Mesodermal cell (in vitro differentiated cells): ENCODE data around the gene OSBPL6.
A peak's percentile ranks its signal among the peaks of the same experiment; 100 is the strongest.
"Not testable (repeated sequence)": the region's sequence is repeated elsewhere in the genome, so short reads cannot be mapped to it uniquely, and the experiment has no call there.

Experiments used
- H3K27ac ChIP-seq: 2 replicates; pipeline ENCODE4 v1.7.0; 2013; ENCODE audit warnings: mild to moderate bottlenecking, low read depth, low read length, moderate library complexity; ENCODE audit not compliant: severe bottlenecking
- H3K36me3 ChIP-seq: 2 replicates; pipeline ENCODE4 v1.7.1; 2013; ENCODE audit warnings: mild to moderate bottlenecking, low read length, moderate library complexity; ENCODE audit not compliant: control insufficient read depth, insufficient read depth
- H3K4me1 ChIP-seq: one replicate; pipeline ENCODE4 v1.7.1; 2013; ENCODE audit warnings: mild to moderate bottlenecking, low read length; ENCODE audit not compliant: insufficient read depth, control insufficient read depth, poor library complexity, severe bottlenecking
- H3K4me3 ChIP-seq: 2 replicates; pipeline ENCODE4 v1.7.0; 2013; ENCODE audit warnings: low read length, control low read depth, mild to moderate bottlenecking; ENCODE audit not compliant: insufficient read depth, poor library complexity, severe bottlenecking; ENCODE audit errors: extremely low read depth
- H3K9me3 ChIP-seq: 2 replicates; pipeline ENCODE4 v1.7.1; 2013; ENCODE audit warnings: mild to moderate bottlenecking, low read length, moderate library complexity; ENCODE audit not compliant: control insufficient read depth
- WGBS, 2 experiments: methylation state at CpG; one replicate each; pipeline ENCODE4 v1.1.5; 2013; ENCODE audit warnings: missing lambda C conversion rate in 2 of 2; ENCODE audit not compliant: insufficient coverage in 2 of 2; 5-methylcytosine and 5-hydroxymethylcytosine counted together

OSBPL6 gene

DNA sequence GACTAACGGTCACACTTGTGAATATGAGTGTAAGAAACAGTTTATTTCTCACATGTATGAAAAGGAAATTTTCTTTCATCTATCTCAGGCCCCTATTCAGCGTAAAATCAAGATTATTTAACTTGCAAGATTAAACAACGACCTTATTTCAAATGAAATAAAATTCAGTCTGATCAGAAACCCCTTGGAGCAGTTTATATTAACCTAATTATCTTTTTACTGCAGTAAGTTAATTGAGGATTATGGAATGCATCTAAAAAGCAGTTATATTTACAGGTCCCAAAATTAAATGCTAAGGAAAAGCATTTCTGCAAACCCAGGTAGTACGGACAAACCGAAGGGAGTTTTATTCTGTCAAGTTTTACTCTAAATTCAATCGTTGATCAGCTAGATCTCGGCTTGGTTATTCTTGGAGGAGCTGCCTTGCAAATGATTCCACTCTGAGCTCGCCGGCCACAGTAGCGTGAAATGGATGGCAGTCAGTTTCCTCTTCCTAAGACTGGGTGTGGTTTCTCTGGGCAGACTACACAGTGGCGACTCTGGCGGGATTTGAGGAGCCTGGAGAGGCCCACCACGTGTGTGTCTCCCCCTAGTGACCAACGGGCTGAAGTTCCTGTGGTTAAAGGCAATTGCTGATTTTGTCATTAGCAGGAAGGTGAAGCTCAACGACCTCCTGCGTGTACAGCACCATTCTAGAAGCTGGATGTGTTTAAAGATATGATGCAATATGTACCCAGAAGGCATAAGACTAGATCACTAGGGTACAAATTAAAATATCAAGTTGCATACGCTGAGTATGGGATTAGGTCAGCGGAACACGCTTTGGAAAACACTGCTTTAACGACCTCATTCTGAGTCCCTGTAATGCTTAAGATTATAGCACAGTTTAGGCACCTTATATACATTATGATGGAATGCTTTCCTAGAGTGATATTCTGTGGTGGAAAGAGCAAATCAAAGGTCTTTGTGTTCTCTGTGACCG, 220.2 kb downstream of the OSBPL6 start:
- no peaks in the 10 kb centered on the region for H3K9me3 ChIP-seq
- 8 to 29% methylated on average over 14 to 15 of the region's 21 CpGs for WGBS, 2 experiments
- H3K36me3 ChIP-seq, result peaks cover 2% of the 10 kb centered on the region
- H3K4me1 ChIP-seq, result no peaks in the 10 kb centered on the region
- peak overlapping the region; percentile 56 for H3K4me3 ChIP-seq
- H3K27ac ChIP-seq, result peak overlapping the region; percentile 91

DNA sequence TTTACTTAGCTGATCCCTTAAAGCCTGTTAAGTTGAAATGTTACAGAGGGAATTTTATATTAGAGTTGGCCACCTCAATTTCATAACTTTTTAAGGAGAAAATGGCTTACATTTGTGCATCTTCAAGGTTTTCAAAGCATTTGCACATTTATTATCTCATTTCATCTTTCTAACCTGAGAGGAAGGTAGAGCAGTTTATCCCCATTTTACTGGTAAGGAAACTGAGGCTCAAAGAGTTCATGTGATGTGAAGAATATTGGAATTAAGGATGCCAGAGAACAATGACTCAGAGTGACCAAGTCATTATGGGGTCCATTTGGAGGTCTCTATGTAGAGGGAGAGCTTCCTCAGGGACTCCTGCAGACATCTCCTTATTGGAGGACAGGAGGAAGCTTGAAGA, 221.7 kb downstream of the OSBPL6 start:
- H3K4me3 ChIP-seq, result no peak overlapping the region
- no peaks in the 10 kb centered on the region for H3K9me3 ChIP-seq
- no peak overlapping the region for H3K27ac ChIP-seq
- peaks cover 10% of the 10 kb centered on the region for H3K36me3 ChIP-seq
- H3K4me1 ChIP-seq, result no peaks in the 10 kb centered on the region

DNA sequence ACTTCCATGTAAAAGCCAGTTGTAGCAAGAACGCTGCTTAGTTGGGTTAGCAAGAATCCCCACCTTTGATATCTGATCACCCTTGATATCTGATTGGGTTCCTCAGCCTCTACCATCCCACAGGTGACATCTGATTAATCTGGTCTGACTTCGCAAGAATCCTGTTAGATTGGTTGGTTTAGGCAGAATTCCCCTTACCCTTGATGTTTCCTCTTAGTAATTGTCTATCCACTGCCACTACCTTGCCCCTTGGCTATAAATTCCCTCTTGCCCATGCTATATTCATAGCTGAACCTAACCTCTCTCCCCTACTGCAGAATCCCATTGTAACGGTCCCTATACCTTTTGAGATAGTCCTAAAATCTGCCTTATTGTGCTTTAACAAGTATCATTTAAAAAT, 223.6 kb downstream of the OSBPL6 start:
- Histone ChIP-seq H3K4me1 (no peaks in the 10 kb centered on the region), H3K9me3 (no peaks in the 10 kb centered on the region), H3K27ac (no peak overlapping the region), H3K36me3 (peaks cover 15% of the 10 kb centered on the region), H3K4me3 (no peak overlapping the region)
- 88 to 100% methylated on average over 1 to 2 of the region's 3 CpGs for WGBS, 2 experiments

DNA sequence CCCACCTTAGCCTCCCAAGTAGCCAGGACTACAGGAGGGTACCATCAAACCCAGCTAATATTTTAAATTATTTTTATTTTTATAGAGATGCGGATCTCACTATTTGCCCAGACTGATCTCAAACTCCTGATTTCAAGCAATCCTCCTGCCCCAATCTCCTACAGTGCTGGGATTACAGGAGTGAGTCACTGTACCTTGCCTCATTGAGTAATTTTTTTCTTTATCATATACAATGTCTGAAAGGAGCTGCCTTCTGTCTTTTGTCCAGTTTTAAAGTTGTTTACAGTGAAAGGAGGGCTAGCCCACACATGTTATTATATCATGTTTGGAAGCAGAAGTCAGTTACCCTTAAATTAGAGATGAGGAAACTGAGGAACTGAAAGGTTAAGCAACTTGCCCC, 224.1 kb downstream of the OSBPL6 start:
- H3K4me3 ChIP-seq, result no peak overlapping the region
- H3K27ac ChIP-seq, result no peak overlapping the region
- peaks cover 20% of the 10 kb centered on the region for H3K36me3 ChIP-seq
- no peaks in the 10 kb centered on the region for H3K9me3 ChIP-seq
- no peaks in the 10 kb centered on the region for H3K4me1 ChIP-seq
- WGBS, 2 experiments, result no CpG with 5 or more reads among the region's 1 CpG

DNA sequence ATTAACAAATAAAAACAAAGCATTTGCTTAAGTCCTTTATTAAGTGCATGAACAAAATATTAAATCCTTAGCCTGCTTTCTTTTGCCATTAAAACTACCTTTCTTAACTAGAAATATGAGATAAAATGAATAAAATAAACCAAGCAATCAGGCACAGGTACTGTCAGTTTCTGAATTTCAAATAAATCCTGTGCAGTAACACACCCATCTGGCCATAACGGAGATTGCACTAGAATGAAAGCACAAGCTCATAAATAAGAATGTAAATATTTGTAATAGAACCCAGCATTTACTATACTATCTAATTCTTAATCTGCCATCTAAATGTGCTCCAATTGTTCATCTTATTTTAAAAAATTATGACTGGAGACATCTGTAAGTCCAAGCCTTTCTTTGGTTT, 224.8 kb downstream of the OSBPL6 start:
- WGBS, 2 experiments, result no CpG with 5 or more reads among the region's 1 CpG
- Histone ChIP-seq H3K36me3 (peaks cover 23% of the 10 kb centered on the region), H3K9me3 (no peaks in the 10 kb centered on the region), H3K27ac (no peak overlapping the region), H3K4me1 (no peaks in the 10 kb centered on the region), H3K4me3 (no peak overlapping the region)

DNA sequence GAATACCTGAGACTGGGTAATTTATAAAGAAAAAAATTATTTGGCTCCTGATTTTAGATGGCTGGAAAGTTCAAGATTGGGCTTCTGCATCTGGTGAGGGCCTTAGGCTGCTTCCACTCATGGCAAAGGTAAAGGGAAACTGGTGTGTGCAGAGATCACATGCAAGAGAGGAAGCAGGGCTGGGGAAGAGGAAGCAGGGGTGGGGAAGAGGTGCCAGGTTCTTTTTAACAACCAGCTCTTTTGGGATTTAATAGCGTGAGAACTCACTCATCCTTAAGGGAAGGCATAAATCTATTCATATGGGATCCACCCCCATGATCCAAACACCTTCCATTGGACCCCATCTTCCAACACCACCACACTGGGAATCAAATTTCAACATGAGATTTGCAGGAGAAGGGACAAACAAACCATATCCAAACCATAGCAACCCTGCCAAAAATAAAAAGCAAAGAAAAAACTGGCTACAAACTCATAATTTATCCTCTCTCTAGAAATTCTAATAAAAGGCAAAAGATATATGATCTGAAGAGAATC, 226.2 kb downstream of the OSBPL6 start:
- Histone ChIP-seq H3K27ac (no peak overlapping the region), H3K36me3 (peaks cover 27% of the 10 kb centered on the region), H3K4me3 (no peak overlapping the region), H3K9me3 (peaks cover 6% of the 10 kb centered on the region), H3K4me1 (no peaks in the 10 kb centered on the region)
- no CpG with 5 or more reads among the region's 1 CpG for WGBS, 2 experiments

DNA sequence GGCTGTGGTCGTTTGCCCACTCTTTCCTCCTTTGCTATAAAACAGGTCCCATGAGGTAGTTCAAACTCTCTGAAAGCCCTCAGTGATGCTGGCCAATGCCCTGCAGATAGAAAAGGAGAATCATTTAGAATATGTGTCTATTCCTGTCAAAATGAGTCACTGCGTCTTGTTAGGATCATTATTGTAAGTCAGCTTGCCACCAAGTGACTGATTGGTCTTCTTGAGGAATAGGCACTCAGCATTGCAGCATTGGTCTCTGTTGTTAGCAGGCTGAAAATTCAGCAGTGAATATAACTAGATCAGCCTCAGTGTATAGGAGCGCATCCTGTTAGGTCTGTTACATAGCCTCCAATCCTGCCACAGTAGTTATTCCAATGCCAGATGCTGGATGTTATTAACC, 227.8 kb downstream of the OSBPL6 start:
- peaks cover 40% of the 10 kb centered on the region for H3K36me3 ChIP-seq
- H3K4me3 ChIP-seq, result no peak overlapping the region
- 100% methylated on average over 1 to 2 of the region's 3 CpGs for WGBS, 2 experiments
- H3K27ac ChIP-seq, result no peak overlapping the region
- no peaks in the 10 kb centered on the region for H3K4me1 ChIP-seq
- peaks cover 6% of the 10 kb centered on the region for H3K9me3 ChIP-seq

DNA sequence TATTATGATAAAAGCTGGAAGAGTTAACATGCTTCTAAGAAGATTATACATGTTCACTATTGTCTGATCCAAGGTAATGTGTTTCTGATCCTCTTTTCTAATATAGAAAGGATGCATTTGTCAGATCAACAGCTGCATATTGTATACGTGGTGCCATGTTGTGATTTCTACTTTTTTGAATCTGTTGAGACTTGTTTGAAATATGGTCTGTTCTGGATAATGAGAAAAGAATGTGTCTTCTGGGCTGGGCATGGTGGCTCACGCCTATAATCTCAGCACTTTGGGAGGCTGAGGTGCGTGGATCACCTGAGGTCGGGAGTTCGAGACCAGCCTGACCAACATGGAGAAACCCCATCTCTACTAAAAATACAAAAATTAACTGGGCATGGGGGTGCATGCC, 229.4 kb downstream of the OSBPL6 start:
- 92 to 100% methylated on average over 1 to 2 of the region's 5 CpGs for WGBS, 2 experiments
- not testable (repeated sequence) for H3K4me3 ChIP-seq, H3K9me3 ChIP-seq, H3K27ac ChIP-seq, H3K4me1 ChIP-seq
- peaks cover 57% of the 10 kb centered on the region for H3K36me3 ChIP-seq

DNA sequence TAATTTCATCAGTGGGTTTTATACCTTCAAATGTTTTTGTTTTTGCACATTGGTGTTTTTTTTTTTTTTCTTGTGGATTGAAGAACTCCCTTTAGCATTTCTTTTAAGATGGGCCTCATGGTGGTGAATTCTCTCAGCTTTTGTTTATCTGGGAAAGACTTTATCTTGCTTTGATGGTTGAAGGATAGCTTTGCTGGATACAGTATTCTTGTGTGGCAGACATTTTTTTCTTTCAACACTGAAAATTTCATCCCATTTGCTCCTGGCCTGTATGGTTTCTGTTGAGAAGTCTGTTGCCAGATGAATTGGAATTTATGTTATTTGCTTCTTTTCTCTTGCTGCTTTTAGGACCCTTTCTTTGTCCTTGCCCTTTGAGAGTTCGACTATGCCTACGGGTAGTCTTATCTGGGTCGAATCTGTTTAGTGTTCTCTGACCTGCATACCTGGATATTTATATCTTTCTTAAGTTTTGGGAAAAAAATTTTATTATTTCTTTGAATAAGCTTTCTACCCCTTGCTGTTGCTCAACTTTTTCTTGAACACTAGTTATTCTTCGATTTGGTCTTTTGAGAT, 231.0 kb downstream of the OSBPL6 start:
- Histone ChIP-seq H3K9me3 (peaks cover 6% of the 10 kb centered on the region), H3K36me3 (peaks cover 68% of the 10 kb centered on the region), H3K4me3 (no peak overlapping the region), H3K4me1 (no peaks in the 10 kb centered on the region), H3K27ac (no peak overlapping the region)
- no CpG with 5 or more reads among the region's 4 CpGs for WGBS, 2 experiments

DNA sequence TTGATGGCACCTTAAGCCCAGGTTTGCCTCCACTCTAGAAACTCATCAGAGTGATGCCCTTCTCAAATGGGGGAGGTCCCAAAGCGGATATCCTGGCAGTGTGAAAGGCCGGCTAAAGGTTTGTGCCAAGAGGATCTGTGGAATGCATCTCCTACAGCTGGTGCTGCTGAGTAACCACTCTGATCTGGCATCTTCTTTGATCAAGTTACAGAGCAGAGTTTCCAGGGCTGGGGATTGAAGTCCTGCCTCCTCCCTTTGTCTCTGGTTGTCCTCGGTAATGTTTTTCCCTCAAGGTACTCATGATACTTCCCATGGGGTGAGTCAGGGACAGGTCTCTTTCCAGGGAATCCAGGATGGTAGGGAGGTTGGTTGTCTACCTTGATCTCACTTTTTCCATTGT, 232.1 kb downstream of the OSBPL6 start:
- H3K4me3 ChIP-seq, result no peak overlapping the region
- H3K4me1 ChIP-seq, result no peaks in the 10 kb centered on the region
- H3K9me3 ChIP-seq, result peaks cover 6% of the 10 kb centered on the region
- H3K27ac ChIP-seq, result no peak overlapping the region
- WGBS, 2 experiments, result 96 to 100% methylated on average over 1 to 2 of the region's 3 CpGs
- peaks cover 68% of the 10 kb centered on the region for H3K36me3 ChIP-seq

DNA sequence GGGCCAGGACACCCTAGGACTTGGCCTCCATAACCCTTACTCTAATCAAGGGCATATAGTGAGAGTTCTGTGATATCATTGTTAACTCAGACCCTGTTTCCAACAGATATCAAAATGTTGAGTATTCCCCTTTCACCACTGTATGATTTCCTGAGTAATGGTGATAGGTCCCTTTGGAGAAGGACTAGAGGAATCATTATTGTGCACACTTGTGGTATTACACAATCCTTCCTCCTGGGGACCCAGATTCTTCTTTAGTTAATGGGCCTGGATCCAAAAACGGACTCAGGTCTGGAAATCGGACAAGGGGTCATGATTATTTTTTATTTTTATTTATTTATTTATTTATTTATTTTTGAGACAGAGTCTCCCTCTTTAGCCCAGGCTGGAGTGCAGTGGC, 233.1 kb downstream of the OSBPL6 start:
- Histone ChIP-seq H3K9me3 (peaks cover 6% of the 10 kb centered on the region), H3K4me3 (no peak overlapping the region), H3K27ac (no peak overlapping the region), H3K4me1 (no peaks in the 10 kb centered on the region), H3K36me3 (peaks cover 78% of the 10 kb centered on the region)
- no CpG with 5 or more reads among the region's 2 CpGs for WGBS, 2 experiments
